Thyroid gland (tissue), 4 donors: ENCODE results near the gene PNMA6E. TPM values are rescaled to one million over a fixed set of nuclear protein-coding genes. Genes with fewer than 3 reads are reported as not detected.

Experiments
- DNase-seq, 2 donors: peaks; one replicate each; pipeline ENCODE4 v3.0.0-alpha.2; 2019
- H3K27ac ChIP-seq, 3 donors: fragments of 200-600 bp; sonication (generic); 1 replicate in 2 of 3; 2 replicates in 1 of 3; pipeline ENCODE4 v1.5.1; 2016 to 2019; ENCODE audit warnings: mild to moderate bottlenecking in 1 of 3, moderate library complexity in 1 of 3
- H3K27me3 ChIP-seq: fragments of 200-600 bp; sonication (generic); one replicate; pipeline ENCODE4 v1.5.1; 2019
- H3K36me3 ChIP-seq, 2 donors: fragments of 200-600 bp; sonication (generic); one replicate each; pipeline ENCODE4 v1.5.1; 2016 to 2019
- H3K4me1 ChIP-seq, 2 donors: fragments of 200-600 bp; sonication (generic); one replicate each; pipeline ENCODE4 v1.5.1; 2017 to 2019
- H3K4me3 ChIP-seq, 3 donors: fragments of 200-600 bp; sonication (generic); replicated peaks in 1 of 3; 1 replicate in 2 of 3; 2 replicates in 1 of 3; pipeline ENCODE4 v1.5.1; 2016; ENCODE audit warnings: mild to moderate bottlenecking in 1 of 3
- H3K9me3 ChIP-seq: fragments of 200-600 bp; sonication (generic); one replicate; pipeline ENCODE4 v1.5.1; 2017
- POLR2A ChIP-seq, 2 donors: fragments of 450-650 bp; IDR thresholded peaks; one replicate each; pipeline ENCODE4 v1.6.1; 2017; ENCODE audit warnings: antibody characterized with exemption in 2 of 2, mild to moderate bottlenecking in 2 of 2, moderate library complexity in 1 of 2
- WGBS, 2 donors: methylation state at CpG; one replicate each; pipeline ENCODE4 v1.1.5; 2017; 5-methylcytosine and 5-hydroxymethylcytosine counted together
- intact Hi-C: fragments of 100-400 bp; cut with DNase I; formaldehyde crosslinking; loops from one replicate; pipeline ENCODE4 v1.15.1; 2023
- total RNA-seq, 4 donors: library from RNA; depleted of rRNA; stranded (reverse); fragments of >200 nt; gene quantifications; one replicate each; pipeline ENCODE4 v1.2.3, GENCODE V29; 2016
- TF ChIP-seq, protein P1 (sequence below), 6 experiments: fragments of 200-600 bp in 3 of 6; fragments of 450-650 bp in 3 of 6; sonication (generic) in 3 of 6; IDR thresholded peaks; one replicate each; pipeline ENCODE4 v1.5.1; 2016 to 2019; ENCODE audit warnings: antibody characterized with exemption in 6 of 6, mild to moderate bottlenecking in 2 of 6, inconsistent platforms in 1 of 6, moderate library complexity in 1 of 6

PNMA6E gene
- total RNA-seq, 4 donors from 2014 or later: not detected

GRCh38 chrX:153377727-153378126 lies 23.4 kb downstream of the PNMA6E start:
- Histone ChIP-seq H3K27me3 (no peaks in the 10 kb centered on the region), H3K9me3 (no peaks in the 10 kb centered on the region), H3K4me1 (peaks cover 0 to 5% of the 10 kb centered on the region in 2 donors), H3K36me3 (no peaks in the 10 kb centered on the region), H3K4me3 (no peak overlapping the region), H3K27ac (no peak overlapping the region)
- intact Hi-C loops: no loop called here
- no peak for DNase-seq
- 96% methylated on average over 3 of the region's 3 CpGs for WGBS, 2 donors
- TF ChIP-seq POLR2A (IDR thresholded peaks at IDR 0.05): no peak
- TF ChIP-seq, protein P1, sequence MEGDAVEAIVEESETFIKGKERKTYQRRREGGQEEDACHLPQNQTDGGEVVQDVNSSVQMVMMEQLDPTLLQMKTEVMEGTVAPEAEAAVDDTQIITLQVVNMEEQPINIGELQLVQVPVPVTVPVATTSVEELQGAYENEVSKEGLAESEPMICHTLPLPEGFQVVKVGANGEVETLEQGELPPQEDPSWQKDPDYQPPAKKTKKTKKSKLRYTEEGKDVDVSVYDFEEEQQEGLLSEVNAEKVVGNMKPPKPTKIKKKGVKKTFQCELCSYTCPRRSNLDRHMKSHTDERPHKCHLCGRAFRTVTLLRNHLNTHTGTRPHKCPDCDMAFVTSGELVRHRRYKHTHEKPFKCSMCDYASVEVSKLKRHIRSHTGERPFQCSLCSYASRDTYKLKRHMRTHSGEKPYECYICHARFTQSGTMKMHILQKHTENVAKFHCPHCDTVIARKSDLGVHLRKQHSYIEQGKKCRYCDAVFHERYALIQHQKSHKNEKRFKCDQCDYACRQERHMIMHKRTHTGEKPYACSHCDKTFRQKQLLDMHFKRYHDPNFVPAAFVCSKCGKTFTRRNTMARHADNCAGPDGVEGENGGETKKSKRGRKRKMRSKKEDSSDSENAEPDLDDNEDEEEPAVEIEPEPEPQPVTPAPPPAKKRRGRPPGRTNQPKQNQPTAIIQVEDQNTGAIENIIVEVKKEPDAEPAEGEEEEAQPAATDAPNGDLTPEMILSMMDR (IDR thresholded peaks at IDR 0.05): no peak

- WGBS, 2 donors: 41 to 61% methylated on average over 2 to 4 of the region's 5 CpGs
- Histone ChIP-seq H3K36me3 (no peaks in the 10 kb centered on the region), H3K4me3 (no peak overlapping the region), H3K9me3 (no peaks in the 10 kb centered on the region), H3K4me1 (peaks cover 0 to 5% of the 10 kb centered on the region in 2 donors), H3K27ac (no peak overlapping the region), H3K27me3 (no peaks in the 10 kb centered on the region)
- TF ChIP-seq POLR2A (IDR thresholded peaks at IDR 0.05): no peak
- TF ChIP-seq, protein P1 (IDR thresholded peaks at IDR 0.05): no peak
- peak; percentile 34 to 46 for DNase-seq
- intact Hi-C loops: no loop called here
Observed at GRCh38 chrX:153375571-153375970, 25.6 kb downstream of the PNMA6E start.

DNA sequence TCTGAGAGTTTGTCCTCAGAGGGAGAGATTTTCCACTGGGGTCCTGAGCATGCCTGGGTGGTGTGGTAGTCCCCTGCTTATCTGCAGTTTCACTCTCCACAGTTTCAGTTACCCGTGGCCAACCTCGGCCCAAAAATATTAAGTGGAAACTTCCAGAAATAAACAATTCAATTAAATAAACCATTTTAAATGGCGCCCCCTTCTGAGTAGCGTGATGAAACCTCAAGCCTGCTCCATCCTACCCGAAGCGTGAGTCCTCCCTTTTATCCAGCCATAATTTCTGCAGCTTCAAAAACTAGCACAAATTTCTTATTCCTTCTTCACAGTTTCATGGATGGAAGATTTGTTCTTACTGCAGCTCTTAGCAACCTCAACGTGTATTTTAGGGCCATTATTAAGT lies 26.7 kb downstream of the PNMA6E start:
- H3K36me3 ChIP-seq: no peaks in the 10 kb centered on the region
- H3K27ac ChIP-seq: no peak overlapping the region
- H3K9me3 ChIP-seq: no peaks in the 10 kb centered on the region
- intact Hi-C loops: no loop called here
- H3K4me3 ChIP-seq: no peak overlapping the region
- peaks cover 0 to under 1% of the 10 kb centered on the region in 2 donors for H3K4me1 ChIP-seq
- no peaks in the 10 kb centered on the region for H3K27me3 ChIP-seq
- DNase-seq: no peak
- WGBS, 2 donors: 73 to 75% methylated on average over 7 of the region's 7 CpGs
- TF ChIP-seq, protein P1 (IDR thresholded peaks at IDR 0.05): no peak
- no peak for TF ChIP-seq POLR2A (IDR thresholded peaks at IDR 0.05)

DNA sequence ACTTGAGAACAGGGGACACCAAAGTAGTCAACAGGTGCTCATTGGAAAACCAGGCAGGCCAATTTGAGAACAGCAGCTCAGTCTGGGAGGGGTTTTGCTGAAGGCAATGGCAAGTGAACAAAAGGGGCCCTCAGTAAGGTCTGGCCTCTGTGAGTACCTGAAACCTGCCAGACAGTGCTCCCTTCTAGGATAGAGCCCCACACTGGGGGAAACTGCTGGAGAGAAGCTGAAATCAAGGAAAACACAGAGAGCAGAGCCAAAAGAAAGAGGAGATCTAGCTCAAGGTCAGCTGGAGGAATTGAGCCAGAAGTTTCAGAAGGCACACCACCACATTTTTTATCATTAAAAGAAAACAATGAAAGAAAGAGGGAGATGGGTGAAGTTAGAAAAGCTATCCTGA lies 28.2 kb downstream of the PNMA6E start:
- H3K4me3 ChIP-seq: no peak overlapping the region
- DNase-seq: no peak
- H3K9me3 ChIP-seq: no peaks in the 10 kb centered on the region
- TF ChIP-seq POLR2A (IDR thresholded peaks at IDR 0.05): no peak
- no peaks in the 10 kb centered on the region for H3K27me3 ChIP-seq
- no peaks in the 10 kb centered on the region for H3K4me1 ChIP-seq
- no peak overlapping the region for H3K27ac ChIP-seq
- intact Hi-C loops: no loop called here
- H3K36me3 ChIP-seq: no peaks in the 10 kb centered on the region

- Histone ChIP-seq H3K27me3 (peaks cover 5% of the 10 kb centered on the region), H3K27ac (no peak overlapping the region), H3K9me3 (no peaks in the 10 kb centered on the region), H3K4me1 (no peaks in the 10 kb centered on the region), H3K4me3 (no peak overlapping the region), H3K36me3 (no peaks in the 10 kb centered on the region)
- WGBS, 2 donors: 70 to 74% methylated on average over 3 of the region's 3 CpGs
- intact Hi-C loops: no loop called here
- TF ChIP-seq, protein P1 (IDR thresholded peaks at IDR 0.05): no peak
- TF ChIP-seq POLR2A (IDR thresholded peaks at IDR 0.05): no peak
- DNase-seq: no peak
Observed at GRCh38 chrX:153371256-153371655, 29.9 kb downstream of the PNMA6E start.
